Spleen (tissue), 11 donors: ENCODE data around the gene MMP23B. TPM values are rescaled to one million over a fixed set of nuclear protein-coding genes. Genes with fewer than 3 reads are reported as not detected.

Experiments used
- DNase-seq: peaks from one replicate; pipeline ENCODE4 v3.0.0-alpha.2; 2020
- H3K27ac ChIP-seq, 8 donors: fragments of 200-600 bp; sonication (generic) in 7 of 8; 1 replicate in 4 of 8; 2 replicates in 4 of 8; pipeline versions ENCODE4 v1.5.0 to v1.8.0; 2016 to 2021; ENCODE audit warnings: inconsistent platforms in 4 of 8, mild to moderate bottlenecking in 4 of 8, moderate library complexity in 1 of 8
- H3K27me3 ChIP-seq, 7 donors: fragments of 200-600 bp; sonication (generic) in 6 of 7; replicated peaks in 1 of 7; 1 replicate in 4 of 7; 2 replicates in 3 of 7; pipeline versions ENCODE4 v1.5.0 to v1.8.0; 2016 to 2021; ENCODE audit warnings: inconsistent platforms in 3 of 7, mild to moderate bottlenecking in 1 of 7
- H3K36me3 ChIP-seq, 6 donors: fragments of 200-600 bp; sonication (generic) in 5 of 6; 1 replicate in 4 of 6; 2 replicates in 2 of 6; pipeline versions ENCODE4 v1.5.0 to v1.8.0; 2016 to 2021; ENCODE audit warnings: inconsistent platforms in 2 of 6
- H3K4me1 ChIP-seq, 6 donors: fragments of 200-600 bp; sonication (generic) in 5 of 6; 1 replicate in 3 of 6; 2 replicates in 3 of 6; pipeline versions ENCODE4 v1.5.0 to v1.8.0; 2016 to 2021; ENCODE audit warnings: inconsistent platforms in 3 of 6
- H3K4me3 ChIP-seq, 8 donors: fragments of 200-600 bp; sonication (generic) in 7 of 8; 1 replicate in 4 of 8; 2 replicates in 4 of 8; pipeline versions ENCODE4 v1.5.0 to v1.8.0; 2016 to 2021; ENCODE audit warnings: inconsistent platforms in 4 of 8, mild to moderate bottlenecking in 4 of 8, moderate library complexity in 2 of 8
- H3K9me3 ChIP-seq, 8 donors: fragments of 200-600 bp; sonication (generic) in 7 of 8; 1 replicate in 4 of 8; 2 replicates in 4 of 8; pipeline versions ENCODE4 v1.5.0 to v1.8.0; 2016 to 2021; ENCODE audit warnings: inconsistent platforms in 4 of 8
- CTCF ChIP-seq, 11 experiments: fragments of 200-600 bp in 7 of 11; fragments of 450-650 bp in 4 of 11; sonication (generic) in 4 of 11; IDR thresholded peaks in 8 of 11; conservative IDR thresholded peaks in 3 of 11; 1 replicate in 7 of 11; 2 replicates in 4 of 11; pipeline versions ENCODE4 v1.4.0 to v1.8.0; 2016 to 2021; ENCODE audit warnings: antibody characterized with exemption in 11 of 11, inconsistent platforms in 4 of 11, mild to moderate bottlenecking in 1 of 11
- POLR2A ChIP-seq, 3 donors: fragments of 450-650 bp; IDR thresholded peaks; one replicate each; pipeline ENCODE4 v1.5.1; 2017; ENCODE audit warnings: antibody characterized with exemption in 3 of 3, mild to moderate bottlenecking in 1 of 3
- POLR2AphosphoS5 ChIP-seq, 3 donors: sonication (generic); formaldehyde crosslinking; IDR thresholded peaks; one replicate each; pipeline ENCODE4 v1.5.1; 2017; ENCODE audit warnings: antibody characterized with exemption in 3 of 3
- WGBS, 5 donors: extraction: QIAGEN DNeasy Blood & Tissue Kit in 3 of 5; methylation state at CpG; one replicate each; pipeline versions ENCODE4 v1.1.5 to v1.1.7; 2013 to 2018; 5-methylcytosine and 5-hydroxymethylcytosine counted together
- intact Hi-C: fragments of 100-400 bp; cut with DNase I; formaldehyde crosslinking; loops from one replicate; pipeline ENCODE4 v1.15.0; 2023; ENCODE audit warnings: low total_unique reads
- polyA plus RNA-seq, 3 donors: library from polyadenylated mRNA; stranded (reverse); fragments of 200-250 nt; gene quantifications; one replicate each; pipeline ENCODE4 v1.2.1, GENCODE V29; 2013
- total RNA-seq, 7 donors: library from RNA; depleted of rRNA in 3 of 7; stranded (reverse); fragments of >200 nt in 3 of 7; fragmentation: NEBNext Ultra II Directional in 4 of 7; extraction: Animal tissue kit (Norgen Biotek cat#: 25700) in 4 of 7; gene quantifications; one replicate each; pipeline versions ENCODE4 v1.1.0 to v1.2.1, GENCODE V29; 2016 to 2021
- donor health status: healthy with polysubstance abuse.
- donor health status: DM: no; HTN: no; CAD: no; lungs with moderate emphysema.
- donor health status: DM: no; HTN: no; CAD: no.
- donor health status: Bipolar disorder and iron deficiency.
- donor health status: healthy.
- donor health status: DM: no; HTN: no; CAD: no.
- donor health status: DM: yes; HTN: yes; CAD: no.

The MMP23B gene
- total and polyA plus RNA-seq, 10 donors, result 1.4 to 9.3 (median 5.9) TPM

DNA sequence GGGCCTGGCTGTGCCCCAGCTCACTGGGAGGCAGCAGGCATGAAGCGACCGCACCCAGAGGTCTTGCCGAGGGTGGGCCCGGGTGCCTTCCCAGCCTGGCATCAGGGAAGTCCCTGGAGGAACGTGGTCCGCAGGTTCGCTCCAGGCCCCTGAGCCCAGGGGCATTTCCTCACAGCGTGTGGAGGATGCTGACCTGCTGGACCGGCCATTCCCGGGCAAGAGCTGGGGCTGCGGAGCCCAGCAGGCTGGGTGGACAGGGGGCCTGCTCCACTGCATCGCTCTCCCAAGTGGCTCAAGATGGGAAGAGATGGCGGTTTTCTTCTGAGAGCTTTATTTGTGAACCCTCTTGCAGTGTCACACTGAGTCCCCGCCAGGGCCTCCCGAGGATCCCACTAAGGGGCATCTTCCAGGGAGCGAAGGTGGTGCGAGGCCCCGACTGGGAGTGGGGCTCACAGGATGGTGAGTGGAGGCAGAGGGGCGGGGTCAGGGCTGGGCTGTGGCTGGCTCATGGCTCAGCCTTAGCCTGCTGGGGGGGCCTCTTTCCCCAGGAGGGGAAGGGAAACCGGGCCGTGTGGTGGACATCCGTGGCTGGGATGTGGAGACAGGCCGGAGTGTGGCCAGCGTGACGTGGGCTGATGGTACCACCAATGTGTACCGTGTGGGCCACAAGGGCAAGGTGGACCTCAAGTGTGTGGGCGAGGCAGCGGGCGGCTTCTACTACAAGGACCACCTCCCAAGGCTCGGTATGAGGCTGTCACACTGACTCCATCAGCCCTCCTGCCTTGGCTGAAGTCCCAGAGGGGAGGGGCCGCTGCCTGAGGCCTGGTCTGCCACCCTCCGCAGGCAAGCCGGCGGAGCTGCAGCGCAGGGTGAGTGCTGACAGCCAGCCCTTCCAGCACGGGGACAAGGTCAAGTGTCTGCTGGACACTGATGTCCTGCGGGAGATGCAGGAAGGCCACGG lies 7.2 kb upstream of the MMP23B start:
- H3K4me3 ChIP-seq, result no peak overlapping the region
- 85 to 91% (median 89%) methylated on average over 29 to 38 of the region's 38 CpGs for WGBS, 5 donors
- TF ChIP-seq POLR2A (IDR thresholded peaks at IDR 0.05) (no peak), POLR2AphosphoS5 (IDR thresholded peaks at IDR 0.05) (peak in 1 of 3 donors; percentile 55), CTCF (IDR thresholded peaks at IDR 0.05 in 8 of 11, conservative IDR thresholded peaks at IDR 0.05 in 3 of 11) (no peak)
- peak; percentile 75 for DNase-seq
- no peak overlapping the region for H3K27ac ChIP-seq
- peaks cover 0 to 17% (median 0%) of the 10 kb centered on the region in 7 donors for H3K27me3 ChIP-seq
- no peaks in the 10 kb centered on the region for H3K9me3 ChIP-seq
- H3K4me1 ChIP-seq, result peaks cover 0 to 20% (median 7%) of the 10 kb centered on the region in 6 donors
- intact Hi-C loops, result no loop called here
- H3K36me3 ChIP-seq, result peaks cover 0 to 62% (median 7%) of the 10 kb centered on the region in 6 donors

DNA sequence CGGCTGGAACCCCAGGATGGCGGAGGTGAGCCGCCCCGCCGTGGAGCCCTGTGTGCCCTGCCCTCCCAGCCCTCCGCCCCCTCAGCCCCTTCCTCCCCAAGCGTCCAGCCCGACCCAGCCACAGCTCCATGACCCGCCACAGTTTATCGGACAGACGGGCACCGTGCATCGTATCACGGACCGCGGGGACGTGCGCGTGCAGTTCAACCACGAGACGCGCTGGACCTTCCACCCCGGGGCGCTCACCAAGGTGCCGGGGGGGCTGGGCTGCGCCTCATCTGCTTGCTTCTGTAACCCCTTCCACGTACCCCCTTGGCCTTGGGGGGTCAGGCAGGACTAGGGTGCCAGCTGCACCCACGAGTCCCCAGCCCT lies 6.6 kb upstream of the MMP23B start:
- WGBS, 5 donors, result 87 to 94% (median 91%) methylated on average over 20 to 28 of the region's 28 CpGs
- no peak overlapping the region for H3K4me3 ChIP-seq
- peaks cover 0 to 26% (median 11%) of the 10 kb centered on the region in 6 donors for H3K4me1 ChIP-seq
- peaks cover 0 to 62% (median 7%) of the 10 kb centered on the region in 6 donors for H3K36me3 ChIP-seq
- peaks cover 0 to 24% (median 2%) of the 10 kb centered on the region in 7 donors for H3K27me3 ChIP-seq
- intact Hi-C loops, result no loop called here
- peak; percentile 75 for DNase-seq
- H3K9me3 ChIP-seq, result no peaks in the 10 kb centered on the region
- H3K27ac ChIP-seq, result no peak overlapping the region
- TF ChIP-seq CTCF (IDR thresholded peaks at IDR 0.05 in 8 of 11, conservative IDR thresholded peaks at IDR 0.05 in 3 of 11) (no peak), POLR2A (IDR thresholded peaks at IDR 0.05) (no peak), POLR2AphosphoS5 (IDR thresholded peaks at IDR 0.05) (peak in 2 of 3 donors; percentile 7 to 11)

GRCh38 chr1:1625824-1626206 lies 6.2 kb upstream of the MMP23B start:
- DNase-seq, result no peak
- no peaks in the 10 kb centered on the region for H3K9me3 ChIP-seq
- 91 to 98% (median 92%) methylated on average over 8 of the region's 8 CpGs for WGBS, 5 donors
- TF ChIP-seq POLR2AphosphoS5 (IDR thresholded peaks at IDR 0.05) (no peak), CTCF (IDR thresholded peaks at IDR 0.05 in 8 of 11, conservative IDR thresholded peaks at IDR 0.05 in 3 of 11) (no peak), POLR2A (IDR thresholded peaks at IDR 0.05) (no peak)
- peaks cover 0 to 28% (median 7%) of the 10 kb centered on the region in 7 donors for H3K27me3 ChIP-seq
- H3K4me1 ChIP-seq, result peaks cover 0 to 31% (median 15%) of the 10 kb centered on the region in 6 donors
- peaks cover 0 to 62% (median 7%) of the 10 kb centered on the region in 6 donors for H3K36me3 ChIP-seq
- intact Hi-C loops, result no loop called here
- H3K4me3 ChIP-seq, result no peak overlapping the region
- no peak overlapping the region for H3K27ac ChIP-seq
